CD1c-positive myeloid dendritic cell (primary cell): ENCODE measurements around the gene E2F8.

Experiments
- DNase-seq: peaks from one replicate; pipeline ENCODE4 v3.0.0-alpha.2; 2016; ENCODE audit errors: extremely low spot score

The E2F8 gene

GRCh38 chr11:19187114-19187832 lies 53.5 kb downstream of the E2F8 start:
- no peak for DNase-seq

- no peak for DNase-seq
These were observed 55.2 kb downstream of the E2F8 start for GRCh38 chr11:19185516-19186052.

GRCh38 chr11:19185036-19185435 lies 55.7 kb downstream of the E2F8 start:
- no peak for DNase-seq

GRCh38 chr11:19183646-19184045 lies 57.1 kb downstream of the E2F8 start:
- DNase-seq: no peak

- DNase-seq: no peak
These were observed 59.0 kb downstream of the E2F8 start for GRCh38 chr11:19181531-19182261.

GRCh38 chr11:19176629-19177186 lies 64.0 kb downstream of the E2F8 start:
- DNase-seq: no peak
